GM13977 (cell line): ENCODE measurements around the gene MEF2C.
A peak's percentile ranks its signal among the peaks of the same experiment; 100 is the strongest.

Source experiments
- DNase-seq: peaks from one replicate; pipeline ENCODE4 v3.0.0; 2012; ENCODE audit warnings: low spot score
- in situ Hi-C: fragments of 300-500 bp; cut with MboI; formaldehyde crosslinking; loops from one replicate; pipeline ENCODE4 v1.12.0; 2022; ENCODE audit warnings: low sequenced_read_pairs, low pct_unique_long_range_greater_than_20kb, mixed read lengths, inconsistent platforms; ENCODE audit not compliant: unreplicated experiment
- TF ChIP-seq, protein P1 (sequence below): IDR thresholded peaks from 2 replicates; pipeline ENCODE4 v1.5.1; 2012; ENCODE audit warnings: mild to moderate bottlenecking, control low read depth; ENCODE audit not compliant: insufficient read depth; ENCODE audit errors: extremely low read depth, missing control alignments

Gene MEF2C

DNA sequence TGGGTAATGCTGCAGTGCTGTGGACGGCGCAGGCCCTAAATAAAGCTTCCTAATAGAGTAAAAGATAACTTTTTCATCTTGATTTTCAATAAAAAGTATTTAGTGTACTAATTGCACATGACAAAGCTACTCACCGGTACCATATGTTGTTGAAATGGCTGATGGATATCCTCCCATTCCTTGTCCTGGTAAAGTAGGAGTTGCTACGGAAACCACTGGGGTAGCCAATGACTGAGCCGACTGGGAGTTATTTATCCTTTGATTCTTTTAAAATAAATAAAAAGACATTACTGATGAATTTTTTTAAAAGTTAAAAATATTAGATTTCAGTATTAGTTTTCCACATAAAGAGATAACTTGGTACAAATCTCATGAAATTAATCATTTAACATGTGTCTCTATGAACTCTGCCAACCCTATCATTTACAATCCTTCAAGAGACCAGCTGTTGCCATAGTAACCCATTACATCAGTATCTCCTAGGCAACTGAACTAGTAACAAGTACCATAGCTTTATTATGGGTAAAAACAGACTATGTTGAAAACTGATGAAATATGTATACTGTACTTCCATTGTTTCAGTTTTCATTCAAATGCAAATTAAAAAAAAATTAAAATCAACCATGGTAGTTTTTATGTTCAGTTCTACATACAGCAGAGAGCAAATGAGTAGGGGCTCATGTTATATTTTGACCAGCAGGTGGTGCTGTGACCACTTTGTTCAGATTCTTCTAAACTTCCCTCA, 153.7 kb downstream of the MEF2C start:
- in situ Hi-C loops: loop anchor here (25.0 kb wide), 1 partner anchor 558 kb away; no protein-coding TSS in a partner anchor
- no peak for DNase-seq
- TF ChIP-seq, protein P1, sequence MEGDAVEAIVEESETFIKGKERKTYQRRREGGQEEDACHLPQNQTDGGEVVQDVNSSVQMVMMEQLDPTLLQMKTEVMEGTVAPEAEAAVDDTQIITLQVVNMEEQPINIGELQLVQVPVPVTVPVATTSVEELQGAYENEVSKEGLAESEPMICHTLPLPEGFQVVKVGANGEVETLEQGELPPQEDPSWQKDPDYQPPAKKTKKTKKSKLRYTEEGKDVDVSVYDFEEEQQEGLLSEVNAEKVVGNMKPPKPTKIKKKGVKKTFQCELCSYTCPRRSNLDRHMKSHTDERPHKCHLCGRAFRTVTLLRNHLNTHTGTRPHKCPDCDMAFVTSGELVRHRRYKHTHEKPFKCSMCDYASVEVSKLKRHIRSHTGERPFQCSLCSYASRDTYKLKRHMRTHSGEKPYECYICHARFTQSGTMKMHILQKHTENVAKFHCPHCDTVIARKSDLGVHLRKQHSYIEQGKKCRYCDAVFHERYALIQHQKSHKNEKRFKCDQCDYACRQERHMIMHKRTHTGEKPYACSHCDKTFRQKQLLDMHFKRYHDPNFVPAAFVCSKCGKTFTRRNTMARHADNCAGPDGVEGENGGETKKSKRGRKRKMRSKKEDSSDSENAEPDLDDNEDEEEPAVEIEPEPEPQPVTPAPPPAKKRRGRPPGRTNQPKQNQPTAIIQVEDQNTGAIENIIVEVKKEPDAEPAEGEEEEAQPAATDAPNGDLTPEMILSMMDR: peak; percentile 68

- TF ChIP-seq, protein P1: peak; percentile 36
- no peak for DNase-seq
- in situ Hi-C loops: loop anchor here (25.0 kb wide), 1 partner anchor 559 kb away; no protein-coding TSS in a partner anchor
Observed at GRCh38 chr5:88727705-88728313, 155.2 kb downstream of the MEF2C start.

DNA sequence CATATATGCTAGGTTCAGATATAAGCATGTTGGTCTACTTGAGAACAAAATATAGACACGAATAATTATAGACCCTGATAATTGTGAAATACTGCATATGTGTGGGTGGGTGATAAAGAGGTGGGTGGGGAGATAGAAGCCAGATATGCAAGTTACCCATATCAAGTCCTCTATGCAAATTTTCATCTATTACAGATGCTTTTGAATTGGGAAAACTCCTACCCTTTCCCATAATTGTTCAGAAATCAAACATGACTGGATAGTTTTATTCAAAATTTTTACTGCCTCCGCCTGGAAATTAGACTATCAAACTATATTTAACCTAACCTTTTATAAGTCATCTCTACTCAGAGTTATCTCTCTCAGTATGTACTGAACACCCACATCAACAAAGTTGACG, 157.5 kb downstream of the MEF2C start:
- TF ChIP-seq, protein P1: no peak
- in situ Hi-C loops: loop anchor here (25.0 kb wide), 1 partner anchor 562 kb away; no protein-coding TSS in a partner anchor
- no peak for DNase-seq

DNA sequence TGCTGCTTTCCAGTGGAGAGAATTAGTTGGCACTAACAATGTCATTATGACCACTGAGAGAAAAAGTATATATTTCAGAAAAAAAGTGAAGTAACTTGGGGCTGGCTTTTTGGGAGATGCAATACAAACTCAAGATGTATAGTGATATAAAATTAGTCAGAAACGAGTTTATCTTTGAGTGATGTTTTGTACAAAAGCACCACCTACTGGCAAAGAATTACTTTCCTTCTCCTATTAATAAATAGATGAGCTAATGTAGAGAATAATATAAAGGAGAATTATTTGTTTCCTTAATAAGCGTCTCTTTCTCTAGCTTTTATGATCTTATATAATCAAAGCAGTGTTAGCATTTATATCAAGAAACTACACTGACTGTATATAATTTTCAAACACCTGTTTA, 158.8 kb downstream of the MEF2C start:
- in situ Hi-C loops: loop anchor here (25.0 kb wide), 1 partner anchor 1538 kb away; no protein-coding TSS in a partner anchor
- no peak for DNase-seq
- TF ChIP-seq, protein P1: no peak

DNA sequence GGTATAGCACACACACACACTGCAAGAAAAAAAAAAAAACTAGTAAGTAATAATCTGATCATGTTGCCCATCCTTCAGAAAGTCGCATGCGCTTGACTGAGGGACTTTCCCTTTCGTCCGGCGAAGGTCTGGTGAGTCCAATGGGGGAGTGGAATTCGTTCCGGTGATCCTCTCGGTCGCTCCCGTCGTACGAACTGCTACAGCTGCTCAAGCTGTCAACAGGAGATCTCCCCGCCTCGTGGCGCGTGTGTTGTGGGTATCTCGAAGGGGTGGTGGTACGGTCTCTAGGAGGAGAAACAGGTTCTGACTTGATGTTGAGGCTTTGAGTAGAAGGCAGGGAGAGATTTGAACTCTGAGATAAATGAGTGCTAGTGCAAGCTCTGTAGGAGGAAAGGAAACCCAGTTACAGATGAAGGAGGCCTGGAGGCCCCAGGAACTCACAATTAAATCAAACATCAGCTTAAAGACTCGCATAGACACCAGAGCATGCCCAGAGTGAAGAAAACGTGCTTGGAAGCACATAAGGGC, 160.4 kb downstream of the MEF2C start:
- TF ChIP-seq, protein P1: no peak
- in situ Hi-C loops: loop anchor here (25.0 kb wide), 1 partner anchor 1540 kb away; no protein-coding TSS in a partner anchor
- no peak for DNase-seq

DNA sequence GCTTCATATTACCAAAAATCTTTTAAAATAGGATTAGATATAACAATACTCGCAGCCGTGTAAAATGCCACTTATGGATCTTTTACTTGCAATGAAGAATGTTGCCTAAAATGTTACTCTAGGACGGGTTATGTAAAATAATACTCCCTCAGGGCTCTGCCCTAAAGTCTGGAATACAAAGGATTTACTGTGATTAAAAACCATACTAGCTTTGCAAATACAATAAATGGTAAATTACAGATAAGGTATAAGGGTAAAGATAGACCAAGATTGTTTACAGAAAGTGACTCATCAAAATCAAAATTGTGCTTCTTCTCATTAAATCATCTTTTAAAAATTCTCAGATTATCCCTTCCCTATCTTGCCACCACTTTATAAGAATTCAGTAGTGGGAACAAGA, 163.6 kb downstream of the MEF2C start:
- in situ Hi-C loops: loop anchor here (25.0 kb wide), 1 partner anchor 1543 kb away; no protein-coding TSS in a partner anchor

More for the DNA sequence above, 163.6 kb downstream of the MEF2C start:
- TF ChIP-seq, protein P1: no peak
- DNase-seq: no peak
